Right lobe of liver (tissue), 4 donors: ENCODE measurements around the gene VASN.

Source experiments
- POLR2A ChIP-seq: fragments of 450-650 bp; IDR thresholded peaks from one replicate; pipeline ENCODE4 v1.6.1; 2017; ENCODE audit warnings: antibody characterized with exemption, mild to moderate bottlenecking
- TF ChIP-seq, protein P1 (sequence below), 4 donors: fragments of 200-600 bp in 3 of 4; fragments of 450-650 bp in 1 of 4; IDR thresholded peaks; one replicate each; pipeline versions ENCODE4 v1.5.1 to v1.8.0; 2016 to 2022; ENCODE audit warnings: antibody characterized with exemption in 4 of 4, mild to moderate bottlenecking in 2 of 4
- donor health status: DM: no; HTN: no; CAD: no.
- donor health status: DM: no; HTN: no; CAD: no.
- donor health status: DM: no; HTN: yes; CAD: no.

GRCh38 chr16:4384509-4384942, 12.9 kb downstream of the VASN start:
- TF ChIP-seq, protein P1, sequence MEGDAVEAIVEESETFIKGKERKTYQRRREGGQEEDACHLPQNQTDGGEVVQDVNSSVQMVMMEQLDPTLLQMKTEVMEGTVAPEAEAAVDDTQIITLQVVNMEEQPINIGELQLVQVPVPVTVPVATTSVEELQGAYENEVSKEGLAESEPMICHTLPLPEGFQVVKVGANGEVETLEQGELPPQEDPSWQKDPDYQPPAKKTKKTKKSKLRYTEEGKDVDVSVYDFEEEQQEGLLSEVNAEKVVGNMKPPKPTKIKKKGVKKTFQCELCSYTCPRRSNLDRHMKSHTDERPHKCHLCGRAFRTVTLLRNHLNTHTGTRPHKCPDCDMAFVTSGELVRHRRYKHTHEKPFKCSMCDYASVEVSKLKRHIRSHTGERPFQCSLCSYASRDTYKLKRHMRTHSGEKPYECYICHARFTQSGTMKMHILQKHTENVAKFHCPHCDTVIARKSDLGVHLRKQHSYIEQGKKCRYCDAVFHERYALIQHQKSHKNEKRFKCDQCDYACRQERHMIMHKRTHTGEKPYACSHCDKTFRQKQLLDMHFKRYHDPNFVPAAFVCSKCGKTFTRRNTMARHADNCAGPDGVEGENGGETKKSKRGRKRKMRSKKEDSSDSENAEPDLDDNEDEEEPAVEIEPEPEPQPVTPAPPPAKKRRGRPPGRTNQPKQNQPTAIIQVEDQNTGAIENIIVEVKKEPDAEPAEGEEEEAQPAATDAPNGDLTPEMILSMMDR (IDR thresholded peaks at IDR 0.05): no peak
- TF ChIP-seq POLR2A: no peak
